GM18519 (cell line): ENCODE results near the gene MYO10.
"Not testable (repeated sequence)": the region's sequence is repeated elsewhere in the genome, so short reads cannot be mapped to it uniquely, and the experiment has no call there.

ENCODE experiments used
- ATAC-seq: cut with Tn5 transposase; IDR thresholded peaks from one replicate; pipeline ENCODE4 v1.9.1; 2021; ENCODE audit warnings: mild to moderate bottlenecking, moderate library complexity; ENCODE audit not compliant: unreplicated experiment, low FRiP score

Gene MYO10

GRCh38 chr5:16727755-16728325 lies 208.2 kb downstream of the MYO10 start:
- ATAC-seq = no peak

GRCh38 chr5:16726538-16726946 lies 209.5 kb downstream of the MYO10 start:
- no peak for ATAC-seq

GRCh38 chr5:16725575-16725974 lies 210.5 kb downstream of the MYO10 start:
- ATAC-seq = no peak

DNA sequence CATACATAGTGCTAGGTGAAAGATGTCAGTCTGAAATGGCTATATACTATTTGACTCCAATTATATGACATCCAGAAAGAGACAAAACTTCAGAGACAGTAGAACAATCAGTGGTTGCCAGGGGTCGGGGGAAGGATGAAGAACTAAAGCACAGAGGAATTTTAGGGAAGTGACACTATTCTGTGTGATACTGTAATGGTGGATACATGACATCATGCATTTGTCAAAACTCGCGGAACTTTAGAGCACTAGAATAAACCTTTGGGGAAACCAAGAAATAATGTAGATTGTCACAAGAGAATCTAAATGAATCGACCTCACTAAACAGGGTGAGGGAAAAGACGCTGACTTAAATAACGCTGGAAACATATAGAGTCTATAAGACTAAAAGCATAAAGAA lies 212.3 kb downstream of the MYO10 start:
- no peak for ATAC-seq

- ATAC-seq = no peak
These were observed 214.0 kb downstream of the MYO10 start for GRCh38 chr5:16722097-16722495.

- no peak for ATAC-seq
These were observed 214.7 kb downstream of the MYO10 start for GRCh38 chr5:16721151-16722096.

DNA sequence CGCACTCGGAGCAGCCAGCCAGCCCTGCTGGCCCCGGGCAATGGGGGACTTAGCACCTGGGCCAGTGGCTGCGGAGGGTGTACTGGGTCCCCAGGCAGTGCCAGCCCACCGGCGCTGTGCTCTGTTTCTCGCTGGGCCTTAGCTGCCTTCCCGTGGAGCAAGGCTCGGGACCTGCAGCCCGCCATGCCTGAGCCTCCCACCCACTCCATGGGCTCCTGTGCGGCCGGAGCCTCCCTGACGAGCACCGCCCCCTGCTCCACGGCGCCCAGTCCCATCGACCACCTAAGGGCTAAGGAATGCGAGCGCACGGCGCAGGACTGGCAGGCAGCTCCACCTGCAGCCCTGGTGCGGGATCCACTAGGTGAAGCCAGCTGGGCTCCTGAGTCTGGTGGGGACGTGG lies 218.1 kb downstream of the MYO10 start:
- ATAC-seq = not testable (repeated sequence)

- no peak for ATAC-seq
These were observed 222.6 kb downstream of the MYO10 start for GRCh38 chr5:16713386-16713928.

GRCh38 chr5:16712620-16713019 lies 223.5 kb downstream of the MYO10 start:
- ATAC-seq = no peak

DNA sequence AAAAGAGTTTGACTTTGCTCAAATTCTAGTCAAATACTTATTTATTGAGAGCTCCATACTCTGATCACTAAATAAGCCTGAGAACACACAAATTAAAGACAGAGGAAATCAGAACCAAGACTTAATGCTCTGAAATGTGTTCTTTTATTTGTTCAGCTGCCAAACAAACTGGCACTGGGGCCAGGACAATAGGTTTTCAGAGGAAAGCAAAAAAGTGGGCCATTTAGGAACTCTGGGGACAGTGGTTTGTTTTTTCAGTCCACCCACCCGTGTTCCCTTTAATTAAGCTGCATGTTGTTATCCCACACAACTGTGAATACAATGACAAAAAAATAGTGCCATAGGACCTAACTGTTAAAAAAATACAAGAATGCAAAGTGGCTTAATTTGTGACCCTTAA lies 223.9 kb downstream of the MYO10 start:
- no peak for ATAC-seq

- no peak for ATAC-seq
These were observed 226.2 kb downstream of the MYO10 start for GRCh38 chr5:16709691-16710433.

GRCh38 chr5:16707869-16708192 lies 228.3 kb downstream of the MYO10 start:
- ATAC-seq = no peak

GRCh38 chr5:16707168-16707868 lies 228.8 kb downstream of the MYO10 start:
- no peak for ATAC-seq

DNA sequence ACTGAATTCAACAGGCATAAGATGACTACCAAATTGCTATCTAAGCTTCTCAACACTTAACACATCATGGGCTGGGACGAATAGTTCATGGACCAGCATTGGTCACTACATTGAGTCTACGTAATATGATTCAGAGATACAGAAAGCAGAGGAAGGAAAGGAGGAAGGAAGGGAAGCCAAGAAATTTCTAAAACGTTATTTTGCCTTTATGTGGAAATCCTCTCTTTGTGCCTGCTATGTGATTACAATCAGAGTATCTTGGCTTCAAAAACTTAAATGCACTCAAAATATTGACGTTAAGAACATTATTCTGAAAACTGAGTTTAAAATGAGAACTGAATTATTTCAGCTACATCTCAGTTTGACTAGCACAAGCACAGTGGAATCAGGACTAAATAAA lies 231.1 kb downstream of the MYO10 start:
- no peak for ATAC-seq

- ATAC-seq = no peak
These were observed 233.1 kb downstream of the MYO10 start for GRCh38 chr5:16702964-16703363.

GRCh38 chr5:16701134-16702099 lies 234.7 kb downstream of the MYO10 start:
- ATAC-seq = no peak

GRCh38 chr5:16700081-16700480 lies 236.0 kb downstream of the MYO10 start:
- no peak for ATAC-seq

DNA sequence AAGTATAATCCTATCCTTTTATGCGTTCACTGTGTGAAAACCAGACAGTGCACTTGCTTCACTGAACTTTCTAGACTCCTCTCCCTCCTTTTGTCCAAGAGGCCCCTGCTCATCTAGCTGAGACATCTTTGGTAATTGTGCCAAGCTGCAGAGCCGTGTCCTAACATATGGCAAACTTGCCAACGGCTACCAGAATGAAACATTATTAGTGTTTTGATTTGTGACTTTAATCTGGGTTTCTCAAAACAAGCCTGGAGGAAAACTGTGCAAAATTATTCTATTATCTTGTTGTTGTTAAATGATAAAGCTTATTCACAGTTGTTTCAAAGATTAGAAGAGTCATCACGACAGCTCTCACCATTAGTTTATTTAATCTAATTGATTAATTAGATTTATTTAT lies 240.3 kb downstream of the MYO10 start:
- no peak for ATAC-seq

GRCh38 chr5:16693879-16694278 lies 242.2 kb downstream of the MYO10 start:
- ATAC-seq = no peak
